SU-DHL-6 (cell line): ENCODE data around the gene CPA3.

Source experiments
- H2AFZ ChIP-seq: fragments of 200-600 bp; sonication (generic); 2 replicates; pipeline ENCODE4 v1.6.1; 2014; ENCODE audit warnings: low read depth, mild to moderate bottlenecking, moderate library complexity, mixed read lengths, antibody characterized with exemption, low read length; ENCODE audit not compliant: severe bottlenecking
- H3F3A ChIP-seq: fragments of 200-600 bp; shearing (Covaris generic); 2 replicates; pipeline ENCODE4 v1.6.0; 2016; ENCODE audit warnings: antibody characterized with exemption, mild to moderate bottlenecking; ENCODE audit not compliant: insufficient read depth
- H3K27ac ChIP-seq: fragments of 200-600 bp; sonication (generic); 2 replicates; pipeline ENCODE4 v1.5.1; 2016; ENCODE audit warnings: low read depth, mild to moderate bottlenecking, low read length, moderate library complexity, mixed read lengths
- H3K27me3 ChIP-seq: fragments of 200-600 bp; sonication (generic), shearing (Covaris generic); 2 replicates; pipeline ENCODE4 v1.6.0; 2014; ENCODE audit warnings: mild to moderate bottlenecking, low read length
- H3K36me3 ChIP-seq: fragments of 200-600 bp; sonication (generic); 2 replicates; pipeline ENCODE4 v1.6.1; 2014; ENCODE audit warnings: mild to moderate bottlenecking, low read length, mixed read lengths
- H3K4me2 ChIP-seq: fragments of 300-600, 200-600 bp; shearing (Covaris generic), sonication (generic); 2 replicates; pipeline ENCODE4 v1.6.0; 2014; ENCODE audit warnings: low read length, low read depth, mild to moderate bottlenecking; ENCODE audit not compliant: poor library complexity, severe bottlenecking
- H3K4me3 ChIP-seq: fragments of 200-600 bp; sonication (generic); 2 replicates; pipeline ENCODE4 v1.5.1; 2014; ENCODE audit warnings: antibody characterized with exemption, low read length, mild to moderate bottlenecking, mixed read lengths; ENCODE audit not compliant: insufficient read depth, poor library complexity, severe bottlenecking
- H3K79me2 ChIP-seq: fragments of 200-600 bp; sonication (generic); 2 replicates; pipeline ENCODE4 v1.6.1; 2014; ENCODE audit warnings: mild to moderate bottlenecking, low read length, moderate library complexity; ENCODE audit not compliant: insufficient read depth
- H3K9ac ChIP-seq: fragments of 200-600 bp; sonication (generic); 2 replicates; pipeline ENCODE4 v1.7.0; 2014; ENCODE audit warnings: mild to moderate bottlenecking, low read length
- H3K9me2 ChIP-seq: fragments of 200-600 bp; sonication (generic); replicated peaks from 2 replicates; pipeline ENCODE4 v1.6.1; 2014; ENCODE audit warnings: low read length; ENCODE audit not compliant: insufficient read depth
- H3K9me3 ChIP-seq: fragments of 200-600 bp; sonication (generic); 2 replicates; pipeline ENCODE4 v1.6.1; 2014; ENCODE audit warnings: low read length, mixed read lengths; ENCODE audit not compliant: insufficient read depth
- H4K20me1 ChIP-seq: fragments of 200-600 bp; sonication (generic); 2 replicates; pipeline ENCODE4 v1.6.1; 2014; ENCODE audit warnings: low read depth, mild to moderate bottlenecking, antibody characterized with exemption, low read length, moderate library complexity, mixed read lengths
- CTCF ChIP-seq: fragments of 200-600 bp; sonication (generic); IDR thresholded peaks from one replicate; pipeline ENCODE4 v1.5.1; 2017; ENCODE audit warnings: antibody characterized with exemption, mild to moderate bottlenecking, low read length, moderate library complexity; ENCODE audit not compliant: insufficient read depth, poor library complexity, severe bottlenecking
- EZH2phosphoT487 ChIP-seq: fragments of 200-600 bp; sonication (generic), shearing (Covaris generic); conservative IDR thresholded peaks from 2 replicates; pipeline ENCODE4 v1.6.1; 2018; ENCODE audit warnings: mild to moderate bottlenecking, antibody characterized with exemption, low read length, moderate library complexity, mixed read lengths

The CPA3 gene

GRCh38 chr3:148865049-148865448 lies at the start of gene CPA3:
Gene CPA3, plus strand, starts transcription at chr3:148865296. Its CDS starts 12 bp downstream, at chr3:148865308.
- Histone ChIP-seq H4K20me1 (no peaks in the 10 kb centered on the region), H3K4me3 (no peak within 1 kb of the TSS), H3K9ac (no peak within 1 kb of the TSS), H3K36me3 (no peaks in the 10 kb centered on the region), H3K27ac (no peak within 1 kb of the TSS), H3K79me2 (no peaks in the 10 kb centered on the region), H3F3A (no peaks in the 10 kb centered on the region), H3K9me2 (no peaks in the 10 kb centered on the region), H3K27me3 (no peaks in the 10 kb centered on the region), H2AFZ (no peak within 1 kb of the TSS), H3K9me3 (no peaks in the 10 kb centered on the region), H3K4me2 (no peak within 1 kb of the TSS)
- no peak for TF ChIP-seq CTCF
- no peak for TF ChIP-seq EZH2phosphoT487

GRCh38 chr3:148815316-148816110 lies 49.6 kb upstream of the CPA3 start:
- Histone ChIP-seq H3K9me3 (no peaks in the 10 kb centered on the region), H3K9me2 (no peaks in the 10 kb centered on the region), H4K20me1 (no peaks in the 10 kb centered on the region), H3F3A (no peaks in the 10 kb centered on the region), H3K79me2 (no peaks in the 10 kb centered on the region), H3K9ac (no peak overlapping the region), H3K4me3 (no peak overlapping the region), H3K4me2 (no peak overlapping the region), H2AFZ (no peak overlapping the region), H3K36me3 (no peaks in the 10 kb centered on the region), H3K27me3 (no peaks in the 10 kb centered on the region), H3K27ac (no peak overlapping the region)
- TF ChIP-seq EZH2phosphoT487 (no peak), CTCF (no peak)

- Histone ChIP-seq H3K27ac (no peak overlapping the region), H3F3A (no peaks in the 10 kb centered on the region), H3K9me2 (no peaks in the 10 kb centered on the region), H3K9ac (no peak overlapping the region), H4K20me1 (no peaks in the 10 kb centered on the region), H3K9me3 (no peaks in the 10 kb centered on the region), H3K4me2 (no peak overlapping the region), H3K36me3 (no peaks in the 10 kb centered on the region), H2AFZ (no peak overlapping the region), H3K27me3 (no peaks in the 10 kb centered on the region), H3K79me2 (no peaks in the 10 kb centered on the region), H3K4me3 (no peak overlapping the region)
- TF ChIP-seq EZH2phosphoT487 = no peak
- no peak for TF ChIP-seq CTCF
Observed at GRCh38 chr3:148816427-148816826, 48.7 kb upstream of the CPA3 start.
